ENCODE data around the gene CUX1. TPM values are rescaled to one million over a fixed set of nuclear protein-coding genes. Genes with fewer than 3 reads are reported as not detected.

CUX1 gene
- total and polyA plus RNA-seq, 2 of the 13 experiments (the other 11 are each of a cell fraction or from before 2014, with no cell fraction given) = 13.7 to 14.9 TPM

DNA sequence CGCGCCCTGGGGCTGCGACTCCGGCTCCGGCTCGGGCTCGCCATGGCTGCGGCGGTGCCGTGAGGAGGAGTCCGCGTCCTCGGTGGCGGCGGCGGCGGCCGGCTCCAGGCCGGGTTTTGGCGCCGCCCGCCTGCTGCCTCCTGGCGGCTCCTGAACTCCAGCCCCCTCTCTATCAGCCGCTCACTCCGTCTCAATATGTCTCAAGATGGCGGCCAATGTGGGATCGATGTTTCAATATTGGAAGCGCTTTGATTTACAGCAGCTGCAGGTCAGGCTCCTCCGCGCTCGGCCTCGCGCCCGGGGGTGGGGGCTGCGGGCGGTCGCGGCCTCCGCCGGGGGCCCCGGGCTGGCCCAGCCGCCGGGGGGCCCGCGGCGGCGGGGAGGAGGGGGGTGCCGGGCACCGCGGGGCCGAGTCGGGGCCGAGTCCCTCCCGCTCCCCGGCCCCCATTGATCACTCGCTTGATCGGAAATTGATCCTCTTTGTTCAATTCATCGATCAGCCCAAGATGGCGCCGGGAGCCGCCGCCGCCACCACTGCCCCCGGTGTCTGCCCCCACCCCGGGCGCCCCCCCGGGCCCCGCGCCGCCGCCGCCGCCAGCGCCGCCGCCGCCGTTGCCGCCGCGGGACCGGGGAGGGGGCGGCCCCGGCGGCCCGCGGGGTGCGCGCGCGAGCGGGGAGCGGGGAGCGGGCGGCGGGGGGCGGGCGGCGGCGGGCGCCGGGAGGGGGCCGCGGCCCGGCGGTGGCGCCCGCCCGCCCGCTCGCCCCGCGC, 1.4 kb upstream of the CUX1 start (continued):
- TF ChIP-seq, protein P1, sequence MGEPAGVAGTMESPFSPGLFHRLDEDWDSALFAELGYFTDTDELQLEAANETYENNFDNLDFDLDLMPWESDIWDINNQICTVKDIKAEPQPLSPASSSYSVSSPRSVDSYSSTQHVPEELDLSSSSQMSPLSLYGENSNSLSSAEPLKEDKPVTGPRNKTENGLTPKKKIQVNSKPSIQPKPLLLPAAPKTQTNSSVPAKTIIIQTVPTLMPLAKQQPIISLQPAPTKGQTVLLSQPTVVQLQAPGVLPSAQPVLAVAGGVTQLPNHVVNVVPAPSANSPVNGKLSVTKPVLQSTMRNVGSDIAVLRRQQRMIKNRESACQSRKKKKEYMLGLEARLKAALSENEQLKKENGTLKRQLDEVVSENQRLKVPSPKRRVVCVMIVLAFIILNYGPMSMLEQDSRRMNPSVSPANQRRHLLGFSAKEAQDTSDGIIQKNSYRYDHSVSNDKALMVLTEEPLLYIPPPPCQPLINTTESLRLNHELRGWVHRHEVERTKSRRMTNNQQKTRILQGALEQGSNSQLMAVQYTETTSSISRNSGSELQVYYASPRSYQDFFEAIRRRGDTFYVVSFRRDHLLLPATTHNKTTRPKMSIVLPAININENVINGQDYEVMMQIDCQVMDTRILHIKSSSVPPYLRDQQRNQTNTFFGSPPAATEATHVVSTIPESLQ (CRISPR knock-in tag; conservative IDR thresholded peaks at IDR 0.05) = no peak
- no peak for TF ChIP-seq ZNF549 (CRISPR knock-in tag; IDR thresholded peaks at IDR 0.05)
- TF ChIP-seq, protein P2, sequence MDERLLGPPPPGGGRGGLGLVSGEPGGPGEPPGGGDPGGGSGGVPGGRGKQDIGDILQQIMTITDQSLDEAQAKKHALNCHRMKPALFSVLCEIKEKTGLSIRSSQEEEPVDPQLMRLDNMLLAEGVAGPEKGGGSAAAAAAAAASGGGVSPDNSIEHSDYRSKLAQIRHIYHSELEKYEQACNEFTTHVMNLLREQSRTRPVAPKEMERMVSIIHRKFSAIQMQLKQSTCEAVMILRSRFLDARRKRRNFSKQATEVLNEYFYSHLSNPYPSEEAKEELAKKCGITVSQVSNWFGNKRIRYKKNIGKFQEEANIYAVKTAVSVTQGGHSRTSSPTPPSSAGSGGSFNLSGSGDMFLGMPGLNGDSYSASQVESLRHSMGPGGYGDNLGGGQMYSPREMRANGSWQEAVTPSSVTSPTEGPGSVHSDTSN (CRISPR knock-in tag; IDR thresholded peaks at IDR 0.05) = no peak
- TF ChIP-seq AFF4 (CRISPR knock-in tag; IDR thresholded peaks at IDR 0.05) = no peak
- TF ChIP-seq NR1H2 (CRISPR knock-in tag; IDR thresholded peaks at IDR 0.05; ENCODE audit: borderline replicate concordance, low read depth) = no peak
- TF ChIP-seq FLYWCH1 (CRISPR knock-in tag; IDR thresholded peaks at IDR 0.05) = no peak
- TF ChIP-seq GMEB1 (CRISPR knock-in tag; IDR thresholded peaks at IDR 0.05; ENCODE audit: borderline replicate concordance) = no peak
- no peak for TF ChIP-seq MED13 (CRISPR knock-in tag; IDR thresholded peaks at IDR 0.05)
- no peak for TF ChIP-seq JUNB (CRISPR knock-in tag; IDR thresholded peaks at IDR 0.05; ENCODE audit: borderline replicate concordance)
- no peak for TF ChIP-seq ZNF510 (CRISPR knock-in tag; IDR thresholded peaks at IDR 0.05; ENCODE audit: low read depth)
- TF ChIP-seq ZNF879 (CRISPR knock-in tag; IDR thresholded peaks at IDR 0.05) = no peak
- TF ChIP-seq SIX4 (CRISPR knock-in tag; IDR thresholded peaks at IDR 0.05) = no peak
- no peak for TF ChIP-seq ZFP36 (IDR thresholded peaks at IDR 0.05; ENCODE audit: borderline replicate concordance, low read depth, low read length, partially characterized antibody)
- peak; percentile 81 for TF ChIP-seq SKI (IDR thresholded peaks at IDR 0.05; ENCODE audit: partially characterized antibody)
- no peak for TF ChIP-seq SRSF9 (IDR thresholded peaks at IDR 0.05; ENCODE audit: borderline replicate concordance, insufficient read depth, low read depth, low read length, poor library complexity, severe bottlenecking)
- TF ChIP-seq LCORL (IDR thresholded peaks at IDR 0.05) = no peak
- TF ChIP-seq LCORL (CRISPR knock-in tag; IDR thresholded peaks at IDR 0.05) = no peak
- TF ChIP-seq ZNF782 (CRISPR knock-in tag; IDR thresholded peaks at IDR 0.05; ENCODE audit: borderline replicate concordance) = no peak
- peak; percentile 13; the same call in 1 of the 2 replicates for TF ChIP-seq MAX (IDR thresholded peaks at IDR 0.05)
- TF ChIP-seq PPARG (CRISPR knock-in tag; conservative IDR thresholded peaks at IDR 0.05) = no peak
- no peak for TF ChIP-seq ZNF678 (CRISPR knock-in tag; IDR thresholded peaks at IDR 0.05)
- TF ChIP-seq RBAK (CRISPR knock-in tag; IDR thresholded peaks at IDR 0.05) = no peak
